Cerebellar nuclear complex (tissue), 1 donor: ENCODE measurements around the gene CAMTA1.
"Not testable (repeated sequence)": the region's sequence is repeated elsewhere in the genome, so short reads cannot be mapped to it uniquely, and the experiment has no call there.

Experiments
- DNase-seq, 2 experiments: peaks; one replicate each; lab custom pipeline; 2025; lab: John Stamatoyannopoulos, UW

The CAMTA1 gene

GRCh38 chr1:7313826-7314225 lies 528.6 kb downstream of the CAMTA1 start:
- no peak for DNase-seq

DNA sequence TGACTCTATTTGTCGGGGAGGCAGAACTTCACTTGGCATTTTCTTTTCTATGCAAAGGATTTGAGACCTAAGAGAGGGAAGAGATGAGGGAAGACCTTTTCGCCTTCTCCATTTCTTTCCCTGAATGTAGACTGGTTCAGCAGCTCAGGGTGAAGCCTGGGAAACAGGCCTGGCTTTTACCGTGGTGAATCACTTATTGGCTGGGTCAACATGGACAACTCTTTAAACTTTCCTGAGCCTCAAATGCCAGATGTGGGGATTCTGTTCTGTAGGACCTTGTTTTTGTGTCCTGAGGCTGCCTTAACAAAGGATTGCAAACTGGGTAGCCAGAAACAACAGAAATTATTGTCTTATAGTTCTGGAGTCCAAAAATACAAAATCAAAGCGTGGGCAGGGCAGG lies 530.1 kb downstream of the CAMTA1 start:
- no peak for DNase-seq

- DNase-seq: no peak
These were observed 530.7 kb downstream of the CAMTA1 start for GRCh38 chr1:7315946-7316345.

DNA sequence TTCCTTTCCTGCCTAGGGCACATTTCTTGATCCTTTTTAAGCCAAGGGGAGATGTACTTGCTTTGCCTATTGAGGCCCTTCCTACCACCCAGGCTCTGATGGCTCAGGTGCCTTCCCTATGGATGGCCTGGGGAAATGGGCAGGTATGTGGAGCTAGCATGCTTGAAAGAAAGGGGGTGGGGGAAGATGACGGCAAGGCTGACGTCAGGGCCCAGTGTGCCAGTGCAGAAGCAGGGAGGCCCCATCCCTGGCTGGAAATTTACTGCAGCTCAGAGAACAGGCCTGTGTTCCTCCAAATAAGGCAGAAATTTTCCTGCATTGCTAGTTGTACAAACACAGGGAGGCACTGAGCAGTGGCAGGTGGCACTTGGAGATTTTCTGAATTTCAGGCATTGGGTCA lies 532.6 kb downstream of the CAMTA1 start:
- DNase-seq: no peak

GRCh38 chr1:7319196-7319595 lies 533.9 kb downstream of the CAMTA1 start:
- no peak for DNase-seq

DNA sequence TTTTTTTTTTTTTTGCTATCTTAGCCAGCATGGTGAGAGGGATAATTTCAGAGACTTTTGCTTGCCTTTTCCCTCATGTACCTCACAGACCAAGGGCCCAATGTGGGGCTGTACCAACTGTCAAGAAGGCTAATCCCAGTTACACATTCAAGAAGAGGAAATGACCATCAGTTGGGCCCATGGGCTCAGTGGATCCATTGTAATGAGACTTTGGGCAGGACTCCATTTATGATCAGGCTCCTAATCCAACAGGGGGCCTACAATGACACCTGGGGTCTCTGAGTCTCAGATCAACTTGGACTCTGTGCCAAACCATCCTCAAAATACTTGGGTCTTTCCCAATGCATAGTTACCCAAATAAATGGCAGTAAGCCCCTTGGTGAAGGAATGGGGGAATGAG lies 535.4 kb downstream of the CAMTA1 start:
- no peak for DNase-seq

DNA sequence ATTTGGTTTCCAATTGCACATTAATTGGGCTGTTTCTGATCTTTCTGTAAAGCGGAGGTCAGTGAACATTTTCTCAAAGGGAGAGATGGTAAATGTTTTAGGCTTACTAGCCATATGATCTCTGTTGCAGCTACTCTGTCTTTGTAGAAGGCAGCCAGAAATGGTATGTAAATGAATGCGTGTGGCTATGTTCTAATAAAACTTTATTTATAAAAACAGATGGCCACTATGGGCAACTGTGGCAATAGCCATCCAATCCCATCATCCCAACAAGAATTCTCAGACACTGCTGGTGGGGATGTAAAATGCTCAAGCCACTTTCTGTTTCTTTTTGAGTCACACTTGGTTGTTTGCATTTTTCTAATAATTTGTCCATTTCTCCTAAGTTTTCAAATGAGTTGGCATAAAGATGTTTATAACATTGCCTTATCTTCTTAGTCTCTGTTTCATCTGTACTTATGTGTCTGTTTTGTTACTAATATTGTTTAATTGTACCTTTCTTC lies 537.1 kb downstream of the CAMTA1 start:
- no peak for DNase-seq

GRCh38 chr1:7322912-7323311 lies 537.7 kb downstream of the CAMTA1 start:
- DNase-seq: no peak

DNA sequence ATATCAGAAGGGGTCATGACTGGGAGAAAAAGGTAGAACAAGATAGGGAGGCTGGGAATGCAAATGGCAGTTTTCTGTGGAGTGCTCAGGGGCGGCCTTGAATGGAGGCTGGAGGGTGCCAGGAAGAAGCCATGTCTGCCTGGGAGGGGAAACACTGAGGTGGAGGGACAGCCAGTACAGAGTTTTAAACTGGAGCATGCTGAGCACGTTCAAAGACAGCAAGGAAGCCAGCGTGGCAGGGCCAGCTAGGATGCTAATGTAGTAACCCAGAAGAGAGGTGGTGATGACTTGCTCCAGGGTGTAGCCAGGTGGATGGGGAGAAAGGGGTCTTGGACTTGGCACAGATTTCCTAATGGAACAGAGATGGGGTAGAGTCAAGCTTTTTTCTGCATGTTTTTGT lies 540.0 kb downstream of the CAMTA1 start:
- DNase-seq: no peak

DNA sequence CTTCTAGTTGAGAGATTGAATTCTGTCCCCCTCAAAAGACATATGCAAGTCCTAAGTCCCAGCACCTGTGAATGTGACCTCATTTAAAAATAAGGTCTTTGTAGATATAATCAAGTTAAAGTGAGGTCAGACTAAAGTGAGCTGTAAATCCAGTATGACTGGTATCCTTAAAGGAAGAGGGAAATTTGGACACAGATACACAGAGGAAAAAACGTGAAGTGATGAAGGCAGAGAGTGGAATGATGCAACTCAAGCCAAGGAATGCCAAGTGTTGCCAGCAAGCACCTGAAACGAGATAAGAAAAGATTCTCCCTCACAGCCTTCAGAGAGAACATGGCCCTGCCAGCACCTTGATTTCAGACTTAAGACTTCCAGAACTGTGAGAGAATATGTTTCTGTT lies 541.1 kb downstream of the CAMTA1 start:
- no peak for DNase-seq

DNA sequence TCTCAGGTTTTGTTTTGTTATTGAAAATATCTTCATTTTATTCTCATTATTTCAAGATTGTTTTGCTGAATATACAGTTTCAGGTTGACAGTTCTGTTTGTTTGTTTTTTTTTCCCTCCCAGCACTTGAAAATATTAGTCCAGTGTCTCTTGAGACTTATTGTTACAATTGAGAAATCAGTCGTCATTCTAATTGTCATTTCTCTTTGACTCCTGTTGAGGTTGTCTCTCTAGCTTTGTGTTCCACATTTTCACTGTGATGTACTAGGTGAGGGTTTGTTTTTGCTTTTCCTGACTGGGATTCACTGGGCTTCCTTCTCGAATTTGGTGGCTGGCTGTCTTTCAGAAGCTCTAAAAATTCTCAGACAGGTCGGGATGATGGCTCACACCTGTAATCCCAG lies 542.6 kb downstream of the CAMTA1 start:
- DNase-seq: no peak

GRCh38 chr1:7329868-7330615 lies 544.8 kb downstream of the CAMTA1 start:
- DNase-seq: no peak

DNA sequence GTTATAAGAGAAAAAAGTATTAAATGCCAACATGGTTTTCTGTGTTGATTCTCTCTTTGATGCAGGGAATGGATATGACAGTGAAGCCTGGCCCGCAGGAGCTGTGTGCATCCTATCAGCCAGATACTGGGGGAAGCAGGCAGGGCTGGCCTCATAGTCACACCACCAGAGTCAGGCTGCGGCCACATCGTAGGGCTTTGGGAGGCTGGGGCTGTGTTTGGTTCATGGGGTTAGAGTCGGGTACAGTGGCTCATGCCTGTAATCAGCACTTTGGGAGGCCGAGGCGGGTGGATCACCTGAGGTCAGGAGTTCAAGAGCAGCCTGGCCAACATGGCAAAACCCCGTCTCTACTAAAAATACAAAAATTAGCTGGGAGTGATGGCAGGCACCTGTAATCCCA lies 545.5 kb downstream of the CAMTA1 start:
- not testable (repeated sequence) for DNase-seq

- no peak for DNase-seq
These were observed 546.8 kb downstream of the CAMTA1 start for GRCh38 chr1:7331926-7332535.

- DNase-seq: no peak
These were observed 547.8 kb downstream of the CAMTA1 start for GRCh38 chr1:7333094-7333493.

- DNase-seq: no peak
These were observed 548.4 kb downstream of the CAMTA1 start for GRCh38 chr1:7333620-7334019.

DNA sequence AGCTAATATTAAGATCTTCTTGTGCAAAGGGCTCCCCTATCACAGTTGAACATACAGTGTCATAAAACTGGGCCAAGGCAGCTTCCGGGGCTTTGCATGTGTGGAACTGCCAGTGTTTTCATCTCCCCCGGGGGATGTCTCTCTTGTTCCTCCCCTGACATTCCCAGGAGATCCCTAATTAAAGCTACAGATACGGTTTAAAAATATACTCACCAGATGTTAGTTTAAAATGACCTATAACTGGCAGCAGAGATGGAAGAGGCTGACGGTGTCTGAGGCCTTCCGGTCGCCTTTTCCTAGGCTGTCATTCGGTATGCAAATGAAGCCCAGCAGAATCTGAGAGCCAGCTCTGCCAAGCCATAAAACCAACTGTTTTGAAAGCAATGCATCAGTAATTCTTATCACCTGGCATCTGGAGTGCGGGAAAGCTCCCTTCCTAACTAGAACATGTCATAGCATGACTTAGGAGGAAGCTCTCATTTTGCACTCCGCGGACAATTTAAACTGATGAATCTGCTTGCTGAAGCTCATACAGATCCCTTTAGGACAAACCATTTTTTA lies 549.3 kb downstream of the CAMTA1 start:
- no peak for DNase-seq

- no peak for DNase-seq
These were observed 550.1 kb downstream of the CAMTA1 start for GRCh38 chr1:7335224-7335879.

GRCh38 chr1:7338439-7338838 lies 553.2 kb downstream of the CAMTA1 start:
- no peak for DNase-seq

DNA sequence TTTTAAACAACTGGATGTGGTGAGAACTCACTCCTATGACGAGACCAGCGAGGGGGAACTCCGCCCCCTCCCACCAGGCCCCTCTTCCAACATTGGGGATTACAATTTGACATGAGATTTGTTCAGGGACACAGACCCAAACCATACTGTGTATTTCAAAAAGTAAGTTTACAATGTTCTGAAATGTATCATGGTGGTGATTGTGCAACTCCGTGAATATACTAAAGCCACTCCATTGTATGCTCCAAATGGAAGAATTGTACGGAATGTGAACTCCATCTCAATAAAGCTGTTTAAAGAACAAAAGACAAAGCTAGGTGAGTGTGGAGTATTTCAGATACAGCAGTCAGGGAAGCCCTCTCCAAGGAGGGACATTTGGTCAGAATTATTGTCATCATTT lies 553.8 kb downstream of the CAMTA1 start:
- no peak for DNase-seq

DNA sequence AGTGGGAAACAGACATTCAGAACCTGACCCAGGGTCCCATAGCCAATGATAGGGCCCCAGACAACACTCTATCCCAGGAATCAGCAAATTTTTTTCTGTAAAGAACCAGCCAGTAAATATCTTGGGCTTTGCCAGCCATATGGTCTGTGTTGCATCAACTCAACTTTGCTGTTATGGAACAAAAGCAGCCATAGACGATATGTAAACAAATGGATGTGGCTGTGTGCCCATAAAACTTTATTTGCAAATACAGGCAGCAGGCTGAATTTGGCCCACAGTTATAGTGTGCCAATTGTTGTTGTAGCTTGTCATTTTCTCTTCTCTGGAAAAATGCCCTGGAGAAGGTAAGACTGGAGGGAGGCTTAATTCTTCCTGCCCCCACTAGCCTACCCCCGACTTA lies 554.7 kb downstream of the CAMTA1 start:
- no peak for DNase-seq

DNA sequence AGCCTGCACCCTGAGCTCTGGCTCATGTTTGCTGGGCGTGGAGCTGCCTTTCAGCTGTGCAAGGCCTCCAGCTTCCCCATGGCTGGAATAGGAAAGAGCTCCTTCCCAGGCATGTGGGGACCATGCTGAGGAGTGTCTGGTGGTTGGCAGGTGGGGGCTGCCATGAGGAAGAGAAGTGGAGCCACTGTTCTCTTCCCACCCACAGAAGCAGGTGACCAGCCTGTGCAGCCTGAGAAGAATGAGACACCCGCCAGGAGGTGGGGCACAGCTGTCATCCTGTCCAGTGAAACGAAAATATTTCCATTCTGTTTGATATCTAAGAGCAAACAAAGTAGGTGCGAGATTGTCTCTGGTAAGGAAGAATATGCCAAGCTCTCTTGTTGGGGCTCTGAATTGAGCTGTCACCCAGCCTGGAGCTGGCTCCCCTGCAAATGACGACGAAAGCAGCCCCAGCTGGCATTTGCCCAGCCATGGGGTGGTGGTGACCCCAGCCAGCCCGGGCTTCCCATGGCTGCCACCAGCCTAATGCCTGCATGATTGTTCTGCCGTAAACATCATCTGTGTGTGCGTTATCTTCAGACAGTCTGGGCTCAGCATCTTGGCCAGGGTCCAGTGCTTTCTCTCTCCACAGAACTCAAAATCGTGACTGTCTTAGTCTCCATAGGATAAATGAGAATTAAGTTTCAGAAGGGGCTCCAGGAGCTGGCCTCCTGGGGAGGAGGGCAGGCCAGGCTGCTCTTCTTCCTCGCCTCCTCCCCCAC lies 556.1 kb downstream of the CAMTA1 start:
- DNase-seq: no peak
